Endometrium (tissue), 2 donors: ENCODE measurements around the gene GKN2.

ENCODE experiments used
- FAIRE-seq: peaks from 2 replicates; lab custom pipeline; 2012; peaks lifted over from hg19 to GRCh38; lab: Jason Lieb, UNC
- donor health status: control.
- donor health status: control.

GKN2 gene, protein sequence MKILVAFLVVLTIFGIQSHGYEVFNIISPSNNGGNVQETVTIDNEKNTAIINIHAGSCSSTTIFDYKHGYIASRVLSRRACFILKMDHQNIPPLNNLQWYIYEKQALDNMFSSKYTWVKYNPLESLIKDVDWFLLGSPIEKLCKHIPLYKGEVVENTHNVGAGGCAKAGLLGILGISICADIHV

GRCh38 chr2:68952887-68953521, at the start of gene GKN2:
Gene GKN2, minus strand, starts transcription at chr2:68952893. Its CDS starts 32 bp downstream, at chr2:68952861.
- no peak for FAIRE-seq

GRCh38 chr2:69001879-69002278, 49.2 kb upstream of the GKN2 start:
- FAIRE-seq, result no peak

DNA sequence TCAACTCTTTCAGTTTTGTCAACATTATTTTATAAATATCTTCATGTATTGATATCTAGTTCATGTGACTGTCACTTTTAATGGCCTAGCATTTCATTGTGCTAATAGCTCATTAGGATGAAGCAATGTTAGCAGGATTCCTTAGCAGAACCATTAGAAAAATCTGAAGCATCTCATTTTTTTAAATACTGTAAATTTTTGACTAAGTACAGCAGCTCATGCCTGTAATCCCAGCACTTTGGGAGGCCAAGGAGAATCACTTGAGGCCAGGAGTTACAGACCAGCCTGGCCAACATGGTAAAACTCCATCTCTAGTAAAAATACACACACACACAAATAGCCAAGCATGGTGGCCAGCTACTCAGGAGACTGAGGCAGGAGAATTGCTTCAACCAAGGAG, 44.7 kb upstream of the GKN2 start:
- FAIRE-seq, result no peak

DNA sequence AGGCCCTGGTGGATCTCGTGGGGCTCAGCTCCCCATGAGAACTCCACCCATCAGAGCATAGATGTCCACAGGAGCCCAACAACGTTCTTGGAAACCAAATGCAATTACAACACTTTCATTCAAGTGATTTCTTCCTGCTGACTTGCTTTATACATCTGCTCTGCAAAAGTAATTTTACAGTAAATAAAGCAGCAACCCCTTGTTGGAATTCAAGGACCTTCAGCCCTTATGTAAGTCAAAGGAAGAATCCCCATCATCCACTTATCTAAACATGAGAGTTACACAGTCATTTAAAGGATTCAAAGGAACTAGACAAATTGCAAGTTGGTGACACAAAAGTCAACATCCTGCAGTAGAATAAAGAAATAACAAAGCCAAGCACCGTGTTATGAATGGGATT, 43.2 kb upstream of the GKN2 start:
- no peak for FAIRE-seq

GRCh38 chr2:68994864-68995263, 42.2 kb upstream of the GKN2 start:
- no peak for FAIRE-seq

- no peak for FAIRE-seq
Measured at GRCh38 chr2:68993660-68994059, 41.0 kb upstream of the GKN2 start.

DNA sequence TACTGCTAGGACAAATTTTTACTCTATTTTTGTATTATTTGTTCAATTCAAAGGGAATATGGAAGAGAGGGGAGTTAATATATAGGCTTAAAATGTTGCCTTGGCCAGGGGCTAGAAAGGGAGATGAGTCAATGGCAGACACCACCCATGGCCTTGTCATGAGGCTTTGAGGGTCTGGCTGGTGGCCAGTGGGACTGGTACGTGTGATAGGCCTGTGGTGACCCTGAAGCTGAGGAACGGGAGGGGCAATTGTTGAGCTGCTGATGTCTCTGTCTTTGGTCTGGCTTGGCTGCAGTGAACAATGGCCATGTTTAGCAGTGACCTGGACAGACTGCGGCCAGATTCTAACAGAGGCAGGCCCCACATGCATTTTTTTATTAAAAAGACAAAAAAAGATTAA, 40.2 kb upstream of the GKN2 start:
- FAIRE-seq, result no peak

DNA sequence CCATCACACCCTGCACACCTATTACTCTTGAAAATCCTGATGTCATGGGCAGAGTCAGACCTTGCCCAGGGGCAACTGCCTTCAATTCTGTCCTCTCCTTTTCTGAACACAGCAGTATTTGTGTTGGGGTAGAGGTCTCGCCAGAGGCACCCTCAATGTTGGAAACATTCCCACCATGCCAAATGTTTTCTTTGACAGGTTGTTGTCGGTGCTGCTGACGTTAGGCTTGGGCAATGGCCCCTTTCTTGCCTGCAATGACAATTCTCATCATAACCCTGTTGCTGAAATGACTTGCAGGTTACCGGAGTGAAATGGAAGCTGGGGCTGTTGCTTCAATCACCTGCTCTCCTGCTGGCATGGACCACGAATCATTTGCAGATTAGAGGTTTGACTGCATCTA, 39.6 kb upstream of the GKN2 start:
- FAIRE-seq, result no peak

- FAIRE-seq, result no peak
Measured at GRCh38 chr2:68989035-68989434, 36.3 kb upstream of the GKN2 start.

GRCh38 chr2:68987021-68987503, 34.4 kb upstream of the GKN2 start:
- no peak for FAIRE-seq

DNA sequence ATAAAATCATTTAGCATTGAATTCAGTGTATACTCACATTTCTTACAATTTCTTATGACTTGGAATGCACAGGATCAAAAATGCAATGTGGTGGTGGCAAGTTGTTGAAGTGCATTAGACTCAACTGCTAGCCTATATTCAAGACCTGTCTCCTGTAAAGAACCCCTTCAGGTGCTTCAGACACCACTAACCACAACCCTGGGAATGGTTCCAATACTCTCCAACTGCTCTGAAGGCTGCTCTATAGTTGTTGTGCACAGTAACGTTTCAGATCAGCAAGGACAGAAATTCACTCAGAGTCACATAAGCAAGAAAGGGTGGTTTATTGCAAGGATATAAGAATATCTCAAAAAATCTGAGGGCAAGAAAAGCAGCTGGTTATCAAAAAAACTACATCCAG, 28.3 kb upstream of the GKN2 start:
- FAIRE-seq, result no peak

DNA sequence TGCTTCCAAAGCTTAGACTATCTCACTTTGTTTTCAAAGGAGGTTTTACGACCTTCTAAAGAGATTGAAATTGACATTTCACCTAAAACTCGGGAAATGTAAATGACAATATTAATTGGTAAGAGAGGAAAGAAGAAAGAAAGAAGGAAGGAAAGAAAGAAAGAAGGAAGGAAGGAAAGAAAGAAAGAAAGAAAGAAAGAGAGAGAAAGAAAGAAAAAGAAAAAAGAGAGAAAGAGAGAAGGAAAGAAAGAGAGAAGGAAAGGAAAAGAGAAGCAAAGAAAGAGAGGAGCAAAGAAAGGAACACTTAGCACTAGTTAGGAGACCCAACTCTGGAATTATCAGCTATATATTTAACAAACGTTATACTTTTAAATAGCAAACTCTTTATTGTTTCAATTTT, 25.4 kb upstream of the GKN2 start:
- FAIRE-seq, result no peak

DNA sequence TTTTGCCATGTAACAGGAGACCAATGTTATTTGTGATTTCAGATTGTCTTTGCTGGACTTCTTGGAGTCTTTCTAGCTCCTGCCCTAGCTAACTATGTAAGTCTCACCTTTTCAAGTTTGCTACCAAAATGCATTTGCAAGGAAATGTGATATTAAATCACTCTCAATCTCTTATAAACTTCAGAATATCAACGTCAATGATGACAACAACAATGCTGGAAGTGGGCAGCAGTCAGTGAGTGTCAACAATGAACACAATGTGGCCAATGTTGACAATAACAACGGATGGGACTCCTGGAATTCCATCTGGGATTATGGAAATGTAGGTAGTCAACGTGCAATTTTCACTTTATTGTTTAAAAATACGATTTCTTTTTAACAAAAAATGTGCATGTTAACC, 24.8 kb upstream of the GKN2 start:
- FAIRE-seq, result no peak

- FAIRE-seq, result no peak
Measured at GRCh38 chr2:68975844-68976243, 23.2 kb upstream of the GKN2 start.

GRCh38 chr2:68974946-68975665, 22.4 kb upstream of the GKN2 start:
- FAIRE-seq, result no peak

GRCh38 chr2:68974251-68974650, 21.6 kb upstream of the GKN2 start, which contains the start of gene GKN1:
Gene GKN1, plus strand, starts transcription at chr2:68974636. Its CDS starts 42 bp downstream, at chr2:68974678.
- no peak for FAIRE-seq

- FAIRE-seq, result no peak
Measured at GRCh38 chr2:68971591-68972231, 19.0 kb upstream of the GKN2 start.

DNA sequence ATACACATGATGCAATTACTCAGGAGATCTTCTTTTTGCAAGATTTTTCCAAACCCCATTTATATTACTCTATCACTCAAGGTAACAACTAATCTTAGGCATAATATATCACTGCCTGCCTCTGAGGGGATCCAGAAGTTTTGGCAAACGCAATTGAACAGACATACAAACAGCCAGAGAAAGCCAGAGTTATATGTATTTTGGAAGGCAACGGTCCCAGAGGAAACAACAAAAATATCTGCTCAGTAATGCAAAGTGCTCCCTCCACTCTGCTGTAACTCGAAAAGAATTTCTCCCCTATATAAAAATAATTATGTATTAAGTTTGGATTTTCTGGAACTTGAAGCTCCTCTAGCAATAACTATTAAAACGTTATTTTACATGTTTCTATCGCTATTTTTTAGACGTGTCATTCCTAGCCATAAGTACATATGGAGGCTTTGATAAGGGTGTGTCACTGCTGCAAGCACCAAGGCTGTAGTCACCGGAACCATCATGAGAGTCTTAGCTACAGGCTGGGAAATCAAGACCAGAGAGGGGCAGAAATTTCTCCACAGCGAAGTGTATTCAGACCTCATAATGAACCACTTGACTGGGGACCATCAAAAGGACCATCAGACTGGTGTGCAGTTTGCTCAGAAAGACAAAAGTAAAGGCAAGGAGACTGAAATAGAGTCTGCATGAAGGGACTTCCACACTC, 18.0 kb upstream of the GKN2 start:
- no peak for FAIRE-seq

DNA sequence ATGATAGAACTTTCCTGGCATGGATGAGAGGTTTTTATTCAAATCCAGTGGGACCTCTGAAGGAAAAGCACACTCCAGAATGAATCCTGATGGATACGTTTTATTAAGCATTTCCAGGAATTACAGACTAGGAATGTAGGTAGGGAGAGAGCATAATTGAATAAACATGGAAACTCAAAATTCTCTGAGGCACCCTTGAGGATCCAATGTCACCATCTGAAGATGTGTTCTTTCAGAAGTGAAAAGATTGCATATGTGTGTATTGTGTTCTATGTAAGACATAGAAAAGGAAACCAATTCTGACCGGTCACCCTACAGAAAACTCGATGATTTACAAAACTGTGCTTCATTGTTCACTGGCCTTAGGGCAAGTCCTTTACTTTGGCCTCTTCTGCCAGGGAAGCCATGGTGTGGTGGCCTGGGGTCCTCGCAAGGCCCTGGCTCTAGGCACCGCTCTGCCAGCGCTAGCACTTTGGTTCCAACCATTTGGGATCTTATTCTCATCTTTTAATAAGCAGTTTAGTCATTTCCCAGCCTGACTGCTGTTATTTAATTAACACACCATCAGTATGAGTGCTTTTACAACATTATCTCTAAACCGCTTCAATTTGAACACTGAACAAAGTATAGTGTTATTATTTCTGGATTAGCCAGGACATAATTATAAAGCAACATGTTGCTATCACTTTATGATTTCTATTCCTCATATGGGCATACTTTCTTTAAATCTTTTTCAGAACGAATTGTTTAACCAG, 17.2 kb upstream of the GKN2 start:
- FAIRE-seq, result no peak

GRCh38 chr2:68968221-68968620, 15.5 kb upstream of the GKN2 start:
- FAIRE-seq, result no peak

DNA sequence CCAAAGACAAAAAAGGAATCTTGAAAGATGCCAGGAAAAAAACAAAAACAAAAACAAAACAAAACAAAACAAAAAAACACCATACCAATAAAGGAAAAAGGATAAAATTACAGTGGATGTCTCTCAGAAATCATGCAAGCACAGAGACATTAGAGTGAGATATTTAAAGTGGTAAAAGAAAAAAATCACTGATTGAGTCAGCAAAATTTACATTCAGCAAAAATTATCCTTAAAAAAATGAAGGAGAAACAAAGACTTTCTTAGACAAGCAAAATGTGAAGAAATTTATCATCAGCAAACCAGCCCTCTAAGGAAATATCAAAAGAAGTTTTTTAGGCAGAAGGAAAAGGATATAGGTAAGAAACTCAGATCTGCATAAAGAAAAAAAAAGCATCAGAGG, 11.6 kb upstream of the GKN2 start:
- no peak for FAIRE-seq

DNA sequence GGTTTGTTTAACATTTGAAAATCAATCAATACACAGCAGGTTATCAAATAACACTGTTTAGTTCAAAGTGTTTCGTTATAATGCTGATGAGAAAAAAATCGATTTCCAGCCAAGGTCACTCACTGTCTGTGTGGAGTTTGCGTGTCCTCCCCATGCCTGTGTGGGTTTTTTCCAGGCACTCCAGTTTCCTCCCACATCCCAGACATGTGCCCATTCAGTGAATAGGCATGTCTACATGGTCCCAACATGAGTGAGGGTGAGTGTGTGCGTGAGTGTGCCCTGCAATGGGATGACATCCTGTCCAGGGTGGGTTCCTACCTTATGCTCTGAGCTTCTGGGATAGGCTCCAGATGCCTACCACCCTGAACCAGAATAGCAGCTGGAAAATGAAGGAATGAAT, 8.7 kb upstream of the GKN2 start:
- no peak for FAIRE-seq
